ENCODE measurements around the gene KNG1.

DNA sequence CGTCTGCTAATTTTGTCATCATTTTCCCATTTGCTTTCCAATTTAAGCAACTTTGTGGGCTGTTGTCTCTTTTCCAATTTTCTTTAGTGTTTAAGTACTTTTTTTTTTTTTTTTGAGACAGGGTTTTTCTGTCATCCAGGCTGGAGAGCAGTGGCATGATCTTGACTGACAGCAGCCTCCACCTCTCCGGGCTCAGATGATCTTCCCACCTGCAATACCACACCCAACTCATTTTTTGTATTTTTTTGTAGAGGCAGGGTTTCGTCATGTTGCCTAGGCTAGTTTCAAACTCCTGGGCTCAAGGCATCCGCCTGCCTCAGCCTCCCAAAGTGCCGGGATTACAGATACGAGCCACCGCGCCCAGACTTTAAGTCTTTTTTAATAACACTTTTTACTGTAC, 40.1 kb downstream of the KNG1 start:
- no peak for TF ChIP-seq POLR2AphosphoS5 (IDR thresholded peaks at IDR 0.05; ENCODE audit: low read depth, low read length)
- TF ChIP-seq POLR2A (IDR thresholded peaks at IDR 0.05; ENCODE audit: low read depth, low read length), result no peak
- TF ChIP-seq TAF1 (IDR thresholded peaks at IDR 0.05; ENCODE audit: borderline replicate concordance, low read depth, low read length), result no peak
